Measurements from ENCODE around the gene SULT1E1.

Gene SULT1E1

DNA sequence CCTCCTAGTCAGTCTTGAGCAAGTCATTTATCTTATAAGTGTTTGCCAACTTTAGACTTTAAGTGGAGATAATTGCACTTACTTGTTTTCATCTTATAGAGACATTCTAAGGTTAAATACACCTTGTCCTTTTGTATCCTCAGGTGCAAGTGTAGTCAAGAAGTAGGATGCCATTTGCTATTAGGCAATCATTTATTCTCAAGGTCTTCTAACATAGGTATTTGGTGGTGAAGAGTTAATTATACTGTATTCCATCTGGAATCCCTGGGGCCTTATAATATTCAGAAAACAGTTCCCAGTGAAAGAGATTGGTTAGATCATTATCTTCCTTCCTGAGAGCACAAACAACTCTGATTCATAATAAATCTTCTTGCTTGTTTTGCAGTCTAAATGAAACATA, 23.7 kb downstream of the SULT1E1 start:
- ChIA-PET CTCF (no interaction called here), POLR2A (no interaction called here)
- Histone ChIP-seq H3K4me3 (ENCODE audit: low read depth, low read length) (no peak overlapping the region), H3K36me3 (ENCODE audit: control insufficient read depth in 2 of 2, insufficient read depth in 1 of 2, low read length in 2 of 2) (no peaks in the 10 kb centered on the region), H3K27ac (ENCODE audit: extremely low read depth, low read depth, low read length) (no peak overlapping the region), H3K9me3 (ENCODE audit: control insufficient read depth, insufficient read depth, low read depth, low read length) (no peaks in the 10 kb centered on the region), H3K4me1 (ENCODE audit: control insufficient read depth, insufficient read depth, low read length) (no peaks in the 10 kb centered on the region; the same call in 1 of the 2 replicates)
- TF ChIP-seq, protein P1, sequence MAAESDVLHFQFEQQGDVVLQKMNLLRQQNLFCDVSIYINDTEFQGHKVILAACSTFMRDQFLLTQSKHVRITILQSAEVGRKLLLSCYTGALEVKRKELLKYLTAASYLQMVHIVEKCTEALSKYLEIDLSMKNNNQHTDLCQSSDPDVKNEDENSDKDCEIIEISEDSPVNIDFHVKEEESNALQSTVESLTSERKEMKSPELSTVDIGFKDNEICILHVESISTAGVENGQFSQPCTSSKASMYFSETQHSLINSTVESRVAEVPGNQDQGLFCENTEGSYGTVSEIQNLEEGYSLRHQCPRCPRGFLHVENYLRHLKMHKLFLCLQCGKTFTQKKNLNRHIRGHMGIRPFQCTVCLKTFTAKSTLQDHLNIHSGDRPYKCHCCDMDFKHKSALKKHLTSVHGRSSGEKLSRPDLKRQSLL (tag by site-specific recombination; IDR thresholded peaks at IDR 0.05), result no peak
- TF ChIP-seq KLF7 (tag by site-specific recombination; IDR thresholded peaks at IDR 0.05; ENCODE audit: borderline replicate concordance) (no peak), ZNF132 (tag by site-specific recombination; IDR thresholded peaks at IDR 0.05; ENCODE audit: borderline replicate concordance) (no peak)
- TF ChIP-seq, protein P2, sequence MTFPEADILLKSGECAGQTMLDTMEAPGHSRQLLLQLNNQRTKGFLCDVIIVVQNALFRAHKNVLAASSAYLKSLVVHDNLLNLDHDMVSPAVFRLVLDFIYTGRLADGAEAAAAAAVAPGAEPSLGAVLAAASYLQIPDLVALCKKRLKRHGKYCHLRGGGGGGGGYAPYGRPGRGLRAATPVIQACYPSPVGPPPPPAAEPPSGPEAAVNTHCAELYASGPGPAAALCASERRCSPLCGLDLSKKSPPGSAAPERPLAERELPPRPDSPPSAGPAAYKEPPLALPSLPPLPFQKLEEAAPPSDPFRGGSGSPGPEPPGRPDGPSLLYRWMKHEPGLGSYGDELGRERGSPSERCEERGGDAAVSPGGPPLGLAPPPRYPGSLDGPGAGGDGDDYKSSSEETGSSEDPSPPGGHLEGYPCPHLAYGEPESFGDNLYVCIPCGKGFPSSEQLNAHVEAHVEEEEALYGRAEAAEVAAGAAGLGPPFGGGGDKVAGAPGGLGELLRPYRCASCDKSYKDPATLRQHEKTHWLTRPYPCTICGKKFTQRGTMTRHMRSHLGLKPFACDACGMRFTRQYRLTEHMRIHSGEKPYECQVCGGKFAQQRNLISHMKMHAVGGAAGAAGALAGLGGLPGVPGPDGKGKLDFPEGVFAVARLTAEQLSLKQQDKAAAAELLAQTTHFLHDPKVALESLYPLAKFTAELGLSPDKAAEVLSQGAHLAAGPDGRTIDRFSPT (tag by site-specific recombination; IDR thresholded peaks at IDR 0.05), result no peak

DNA sequence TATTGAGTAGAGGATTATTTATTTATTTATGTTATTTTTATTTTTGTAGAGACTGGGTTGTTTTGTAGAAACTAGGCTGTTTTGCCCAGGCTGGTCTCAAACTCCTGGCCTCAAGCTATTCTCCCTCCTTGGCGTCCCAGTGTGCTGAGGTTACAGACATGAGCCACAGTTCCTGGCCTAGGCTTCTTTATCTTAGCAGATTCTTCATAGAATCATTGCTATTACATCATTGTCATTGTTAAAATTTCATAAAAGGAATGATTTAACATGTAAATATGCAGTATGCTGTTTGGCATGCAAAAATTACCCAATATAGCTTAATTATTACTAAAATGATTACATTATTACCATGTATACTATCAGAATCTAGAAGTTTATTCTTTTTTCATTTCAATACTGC, 24.2 kb downstream of the SULT1E1 start:
- no peak overlapping the region for H3K27ac ChIP-seq (ENCODE audit: extremely low read depth, low read depth, low read length)
- H3K36me3 ChIP-seq (ENCODE audit: control insufficient read depth in 2 of 2, insufficient read depth in 1 of 2, low read length in 2 of 2), result no peaks in the 10 kb centered on the region
- ChIA-PET POLR2A (no interaction called here), CTCF (no interaction called here)
- TF ChIP-seq KLF8 (tag by site-specific recombination; IDR thresholded peaks at IDR 0.05) (no peak), ZNF777 (tag by site-specific recombination; IDR thresholded peaks at IDR 0.05; ENCODE audit: borderline replicate concordance) (no peak), ZNF561 (tag by site-specific recombination; IDR thresholded peaks at IDR 0.05; ENCODE audit: borderline replicate concordance) (no peak)
- no peak overlapping the region for H3K4me3 ChIP-seq (ENCODE audit: low read depth, low read length)
- H3K4me1 ChIP-seq (ENCODE audit: control insufficient read depth, insufficient read depth, low read length), result no peaks in the 10 kb centered on the region; the same call in 1 of the 2 replicates
- H3K9me3 ChIP-seq (ENCODE audit: control insufficient read depth, insufficient read depth, low read depth, low read length), result no peaks in the 10 kb centered on the region

DNA sequence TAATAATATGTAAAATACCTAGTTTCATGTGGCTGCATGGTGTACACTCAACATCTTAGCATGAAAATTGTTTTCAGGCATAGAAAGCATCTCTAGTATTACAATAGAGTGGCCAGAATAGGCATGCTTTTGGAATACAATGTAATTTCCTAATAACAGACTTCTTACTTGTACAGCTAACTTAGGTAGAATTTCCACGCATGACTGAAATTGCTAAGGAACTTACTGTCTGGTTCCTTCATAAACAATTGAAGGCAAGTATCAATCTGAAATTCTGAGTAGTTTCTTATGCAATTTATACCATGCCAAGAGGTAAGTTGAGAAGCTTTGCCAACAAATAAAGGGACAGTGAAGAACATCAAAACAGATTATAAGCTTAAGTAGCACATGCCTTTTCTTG, 26.7 kb downstream of the SULT1E1 start:
- TF ChIP-seq ZNF747 (tag by site-specific recombination; IDR thresholded peaks at IDR 0.05), result no peak
- TF ChIP-seq ZNF114 (tag by site-specific recombination; IDR thresholded peaks at IDR 0.05), result no peak
- TF ChIP-seq ZNF169 (tag by site-specific recombination; IDR thresholded peaks at IDR 0.05), result no peak
- no peak for TF ChIP-seq ZNF223 (tag by site-specific recombination; IDR thresholded peaks at IDR 0.05)
- no peak for TF ChIP-seq ZNF292 (tag by site-specific recombination; IDR thresholded peaks at IDR 0.05; ENCODE audit: borderline replicate concordance, low read depth)
- TF ChIP-seq, protein P3, sequence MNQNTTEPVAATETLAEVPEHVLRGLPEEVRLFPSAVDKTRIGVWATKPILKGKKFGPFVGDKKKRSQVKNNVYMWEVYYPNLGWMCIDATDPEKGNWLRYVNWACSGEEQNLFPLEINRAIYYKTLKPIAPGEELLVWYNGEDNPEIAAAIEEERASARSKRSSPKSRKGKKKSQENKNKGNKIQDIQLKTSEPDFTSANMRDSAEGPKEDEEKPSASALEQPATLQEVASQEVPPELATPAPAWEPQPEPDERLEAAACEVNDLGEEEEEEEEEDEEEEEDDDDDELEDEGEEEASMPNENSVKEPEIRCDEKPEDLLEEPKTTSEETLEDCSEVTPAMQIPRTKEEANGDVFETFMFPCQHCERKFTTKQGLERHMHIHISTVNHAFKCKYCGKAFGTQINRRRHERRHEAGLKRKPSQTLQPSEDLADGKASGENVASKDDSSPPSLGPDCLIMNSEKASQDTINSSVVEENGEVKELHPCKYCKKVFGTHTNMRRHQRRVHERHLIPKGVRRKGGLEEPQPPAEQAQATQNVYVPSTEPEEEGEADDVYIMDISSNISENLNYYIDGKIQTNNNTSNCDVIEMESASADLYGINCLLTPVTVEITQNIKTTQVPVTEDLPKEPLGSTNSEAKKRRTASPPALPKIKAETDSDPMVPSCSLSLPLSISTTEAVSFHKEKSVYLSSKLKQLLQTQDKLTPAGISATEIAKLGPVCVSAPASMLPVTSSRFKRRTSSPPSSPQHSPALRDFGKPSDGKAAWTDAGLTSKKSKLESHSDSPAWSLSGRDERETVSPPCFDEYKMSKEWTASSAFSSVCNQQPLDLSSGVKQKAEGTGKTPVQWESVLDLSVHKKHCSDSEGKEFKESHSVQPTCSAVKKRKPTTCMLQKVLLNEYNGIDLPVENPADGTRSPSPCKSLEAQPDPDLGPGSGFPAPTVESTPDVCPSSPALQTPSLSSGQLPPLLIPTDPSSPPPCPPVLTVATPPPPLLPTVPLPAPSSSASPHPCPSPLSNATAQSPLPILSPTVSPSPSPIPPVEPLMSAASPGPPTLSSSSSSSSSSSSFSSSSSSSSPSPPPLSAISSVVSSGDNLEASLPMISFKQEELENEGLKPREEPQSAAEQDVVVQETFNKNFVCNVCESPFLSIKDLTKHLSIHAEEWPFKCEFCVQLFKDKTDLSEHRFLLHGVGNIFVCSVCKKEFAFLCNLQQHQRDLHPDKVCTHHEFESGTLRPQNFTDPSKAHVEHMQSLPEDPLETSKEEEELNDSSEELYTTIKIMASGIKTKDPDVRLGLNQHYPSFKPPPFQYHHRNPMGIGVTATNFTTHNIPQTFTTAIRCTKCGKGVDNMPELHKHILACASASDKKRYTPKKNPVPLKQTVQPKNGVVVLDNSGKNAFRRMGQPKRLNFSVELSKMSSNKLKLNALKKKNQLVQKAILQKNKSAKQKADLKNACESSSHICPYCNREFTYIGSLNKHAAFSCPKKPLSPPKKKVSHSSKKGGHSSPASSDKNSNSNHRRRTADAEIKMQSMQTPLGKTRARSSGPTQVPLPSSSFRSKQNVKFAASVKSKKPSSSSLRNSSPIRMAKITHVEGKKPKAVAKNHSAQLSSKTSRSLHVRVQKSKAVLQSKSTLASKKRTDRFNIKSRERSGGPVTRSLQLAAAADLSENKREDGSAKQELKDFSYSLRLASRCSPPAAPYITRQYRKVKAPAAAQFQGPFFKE (tag by site-specific recombination; IDR thresholded peaks at IDR 0.05; ENCODE audit: borderline replicate concordance), result no peak
- CTCF ChIA-PET, result interaction anchor here (0.8 to 1.8 kb wide), 4 partner anchors 9 to 143 kb away, joined by 3 to 7 read pairs (median 4); no protein-coding TSS in a partner anchor
- POLR2A ChIA-PET, result no interaction called here
- Histone ChIP-seq H3K36me3 (ENCODE audit: control insufficient read depth in 2 of 2, insufficient read depth in 1 of 2, low read length in 2 of 2) (no peaks in the 10 kb centered on the region), H3K9me3 (ENCODE audit: control insufficient read depth, insufficient read depth, low read depth, low read length) (no peaks in the 10 kb centered on the region), H3K27ac (ENCODE audit: extremely low read depth, low read depth, low read length) (no peak overlapping the region), H3K4me1 (ENCODE audit: control insufficient read depth, insufficient read depth, low read length) (no peaks in the 10 kb centered on the region; the same call in 1 of the 2 replicates), H3K4me3 (ENCODE audit: low read depth, low read length) (no peak overlapping the region)

Data from HEK293 (cell line).